ENCODE results near the gene ROR2. TPM values are rescaled to one million over a fixed set of nuclear protein-coding genes. Genes with fewer than 3 reads are reported as not detected.

ROR2 gene
- polyA plus RNA-seq, 3 donors = 14.1 to 17.3 (median 14.2) TPM

GRCh38 chr9:91903126-91903911 lies 46.7 kb downstream of the ROR2 start:
- DNase-seq (ENCODE audit: low read depth in 3 of 3, low spot score in 2 of 3) = no peak

GRCh38 chr9:91902475-91903125 lies 47.4 kb downstream of the ROR2 start:
- no peak for DNase-seq (ENCODE audit: low read depth in 3 of 3, low spot score in 2 of 3)

DNA sequence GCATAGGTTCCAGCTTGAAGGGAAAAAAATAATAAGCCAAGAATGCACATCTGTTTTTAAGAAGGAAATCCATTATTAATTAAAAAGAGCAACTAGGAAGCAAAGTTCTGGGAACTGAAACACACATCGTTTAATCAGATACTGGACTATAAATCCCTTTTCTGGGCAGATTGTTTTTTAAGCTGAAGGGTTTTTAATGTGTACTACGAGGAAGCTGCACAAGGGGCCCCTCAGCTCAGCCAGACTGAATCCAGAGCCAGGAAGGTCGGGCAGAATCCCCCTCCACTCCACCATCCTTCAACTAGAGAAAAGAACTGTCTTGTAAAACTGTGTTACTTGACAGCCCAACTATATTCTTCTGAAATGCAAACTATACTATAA lies 49.2 kb downstream of the ROR2 start:
- no peak for DNase-seq (ENCODE audit: low read depth in 3 of 3, low spot score in 2 of 3)

DNA sequence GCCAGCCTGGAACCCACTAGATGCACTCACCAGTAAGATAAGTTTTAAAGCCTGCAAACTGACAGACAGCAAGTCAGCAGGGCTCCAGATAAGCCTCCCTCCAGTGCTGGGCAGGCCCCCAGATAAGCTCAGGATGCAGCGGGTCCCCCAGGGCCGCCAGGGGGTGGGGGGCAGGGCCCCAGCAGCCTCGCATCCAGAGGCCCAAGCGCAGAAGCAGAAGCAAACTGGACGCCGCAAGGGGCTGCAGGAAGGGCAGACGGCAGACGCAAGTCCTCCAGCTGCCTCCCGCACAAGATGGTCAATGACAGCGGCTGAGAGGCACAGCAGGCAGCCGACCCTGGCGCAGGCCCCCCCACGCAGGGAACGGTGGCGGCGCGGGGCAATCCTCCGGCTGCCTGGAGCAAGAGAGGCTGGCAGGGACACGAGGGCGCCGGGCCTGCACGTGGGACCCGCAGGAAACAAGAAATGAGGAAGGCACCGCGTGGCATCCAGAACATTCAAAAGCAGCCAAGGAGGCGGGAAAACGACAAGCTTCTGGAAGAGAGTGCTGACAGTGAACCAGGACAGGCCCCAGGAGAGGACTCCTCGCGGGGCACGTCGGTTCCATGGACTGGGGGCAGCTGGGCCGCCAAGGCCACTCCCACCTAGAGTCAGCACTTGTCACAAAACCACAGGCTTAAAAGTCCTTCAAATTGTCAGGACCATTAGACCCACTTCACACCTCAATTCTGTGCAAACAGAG lies 49.8 kb downstream of the ROR2 start:
- DNase-seq (ENCODE audit: low read depth in 3 of 3, low spot score in 2 of 3) = no peak

DNA sequence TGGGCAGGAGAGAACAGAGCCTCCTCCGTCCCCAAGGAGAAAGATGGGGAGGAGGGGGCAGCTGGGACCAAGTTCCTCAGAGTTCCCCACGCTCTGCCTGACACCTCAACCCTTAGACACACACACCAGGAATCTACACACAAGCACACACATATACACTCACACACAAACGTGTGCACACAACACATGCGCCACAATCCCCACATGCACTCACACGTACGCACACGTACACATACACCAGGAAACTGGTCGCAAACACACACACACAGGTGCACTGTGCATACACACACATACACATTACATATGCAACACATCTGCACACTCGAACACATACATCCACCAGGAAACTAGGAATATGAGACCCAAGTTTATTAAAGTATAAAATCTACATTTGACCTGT lies 50.4 kb downstream of the ROR2 start:
- no peak for DNase-seq (ENCODE audit: low read depth in 3 of 3, low spot score in 2 of 3)

GRCh38 chr9:91899219-91899563 lies 50.8 kb downstream of the ROR2 start:
- DNase-seq (ENCODE audit: low read depth in 3 of 3, low spot score in 2 of 3) = no peak

DNA sequence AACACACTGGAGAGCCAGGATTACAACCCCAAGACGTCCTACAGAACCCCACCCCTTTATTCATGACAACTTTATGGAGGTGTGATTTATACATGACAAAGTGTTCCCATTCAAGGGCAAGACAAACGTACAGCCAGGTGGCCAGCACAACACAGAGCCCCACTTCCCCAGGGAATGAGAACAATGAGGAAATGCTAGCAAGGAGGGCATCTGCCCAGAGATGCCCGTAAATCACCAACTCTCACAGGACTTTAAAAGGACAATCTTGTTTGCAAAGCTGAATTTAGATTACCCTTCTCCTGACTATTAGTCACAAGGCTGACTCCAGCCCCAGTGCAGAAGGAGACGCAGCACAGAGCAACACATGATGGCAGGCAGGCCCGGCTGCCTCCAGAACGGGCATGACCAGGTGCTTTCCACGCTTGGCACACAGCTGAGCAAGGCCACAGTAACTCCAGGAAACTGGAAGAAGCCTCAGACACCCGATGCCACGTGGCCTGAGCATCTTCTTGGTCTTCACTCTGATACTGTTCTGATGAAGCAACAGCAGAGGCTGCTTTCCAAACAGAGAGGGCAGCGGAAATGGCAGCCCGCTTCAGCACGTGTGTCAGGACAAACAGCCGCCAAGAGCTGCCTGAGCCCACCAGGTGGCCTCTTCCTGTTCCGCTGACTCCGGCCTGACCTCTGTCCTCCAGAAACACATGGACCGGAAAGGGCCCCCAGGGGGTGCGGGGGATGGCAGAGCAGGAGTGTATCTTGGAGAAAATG lies 51.4 kb downstream of the ROR2 start:
- DNase-seq (ENCODE audit: low read depth in 3 of 3, low spot score in 2 of 3) = no peak

- no peak for DNase-seq (ENCODE audit: low read depth in 3 of 3, low spot score in 2 of 3)
Measured at GRCh38 chr9:91897201-91897600, 52.8 kb downstream of the ROR2 start.

DNA sequence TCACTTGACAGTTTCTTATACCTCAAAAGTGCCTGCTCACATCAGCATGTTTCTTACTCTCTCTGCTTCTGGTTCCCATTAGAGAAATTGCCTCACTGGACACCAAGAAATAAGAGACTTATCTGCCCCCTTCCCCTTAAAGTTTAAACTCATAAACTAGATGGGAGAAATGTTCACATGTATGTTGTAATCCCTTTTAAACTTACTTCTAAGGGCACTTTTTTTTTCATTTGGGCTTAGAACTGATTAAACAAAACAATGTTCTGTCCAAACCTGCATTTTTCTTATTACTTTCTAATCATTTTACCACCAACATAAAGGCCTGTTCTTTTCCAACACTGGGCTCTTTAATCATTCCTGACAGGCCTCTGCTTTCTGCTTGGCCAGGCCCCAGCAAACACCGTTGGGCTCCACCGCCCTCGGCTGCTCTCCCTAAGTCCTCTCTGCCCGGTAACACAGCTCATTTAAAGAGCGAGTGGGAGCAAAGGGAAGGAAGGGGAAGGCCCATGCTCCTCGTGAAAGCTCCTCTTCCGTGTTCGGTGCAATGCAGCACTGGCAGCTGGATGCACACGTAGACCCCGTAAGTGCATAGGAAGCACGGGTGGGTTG lies 53.4 kb downstream of the ROR2 start:
- peak in 1 of 3 donors; percentile 81 for DNase-seq (ENCODE audit: low read depth in 3 of 3, low spot score in 2 of 3)

- no peak for DNase-seq (ENCODE audit: low read depth in 3 of 3, low spot score in 2 of 3)
Measured at GRCh38 chr9:91896097-91896496, 53.9 kb downstream of the ROR2 start.

DNA sequence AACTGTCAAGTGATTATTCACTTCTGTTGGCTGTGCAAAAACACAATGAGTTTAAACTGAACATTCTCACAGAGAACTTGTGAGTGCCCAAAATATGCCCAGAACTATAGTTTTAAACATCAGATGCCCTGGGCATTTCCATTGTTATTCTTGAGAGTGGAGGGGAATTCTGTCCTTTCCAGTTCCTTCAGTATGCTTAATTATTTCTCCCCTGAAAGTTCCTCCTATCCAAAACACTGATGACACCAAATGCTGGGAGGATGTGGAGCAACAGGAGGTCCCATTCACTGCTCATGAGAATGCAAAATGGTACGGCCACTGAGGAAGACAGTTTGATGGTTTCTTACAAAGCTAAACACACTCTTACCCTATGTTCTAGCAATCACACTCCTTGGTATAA lies 55.5 kb downstream of the ROR2 start:
- DNase-seq (ENCODE audit: low read depth in 3 of 3, low spot score in 2 of 3) = no peak

- no peak for DNase-seq (ENCODE audit: low read depth in 3 of 3, low spot score in 2 of 3)
Measured at GRCh38 chr9:91894023-91894422, 56.0 kb downstream of the ROR2 start.

GRCh38 chr9:91891915-91892314 lies 58.1 kb downstream of the ROR2 start:
- DNase-seq (ENCODE audit: low read depth in 3 of 3, low spot score in 2 of 3) = no peak

DNA sequence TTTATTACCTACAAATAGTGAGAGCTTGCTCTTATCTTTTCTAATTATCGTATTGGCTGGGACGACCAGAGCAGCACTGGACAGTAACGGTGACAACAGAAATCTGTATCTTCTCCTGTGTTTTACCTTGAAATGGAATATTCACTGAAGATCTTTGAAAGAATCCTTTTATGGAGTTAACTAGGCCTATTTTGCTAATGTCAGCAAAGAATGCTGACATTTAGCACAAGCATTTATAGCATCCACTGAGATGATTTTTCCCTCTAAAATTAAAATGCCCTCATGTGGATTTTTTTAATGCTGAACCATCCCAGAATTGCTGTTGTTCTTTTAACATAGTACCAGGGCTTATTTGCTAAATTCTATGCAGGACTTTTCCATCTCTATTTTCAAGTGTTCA lies 59.4 kb downstream of the ROR2 start:
- DNase-seq (ENCODE audit: low read depth in 3 of 3, low spot score in 2 of 3) = no peak

- DNase-seq (ENCODE audit: low read depth in 3 of 3, low spot score in 2 of 3) = no peak
Measured at GRCh38 chr9:91889161-91889911, 60.7 kb downstream of the ROR2 start.

GRCh38 chr9:91886414-91887076 lies 63.5 kb downstream of the ROR2 start:
- no peak for DNase-seq (ENCODE audit: low read depth in 3 of 3, low spot score in 2 of 3)

DNA sequence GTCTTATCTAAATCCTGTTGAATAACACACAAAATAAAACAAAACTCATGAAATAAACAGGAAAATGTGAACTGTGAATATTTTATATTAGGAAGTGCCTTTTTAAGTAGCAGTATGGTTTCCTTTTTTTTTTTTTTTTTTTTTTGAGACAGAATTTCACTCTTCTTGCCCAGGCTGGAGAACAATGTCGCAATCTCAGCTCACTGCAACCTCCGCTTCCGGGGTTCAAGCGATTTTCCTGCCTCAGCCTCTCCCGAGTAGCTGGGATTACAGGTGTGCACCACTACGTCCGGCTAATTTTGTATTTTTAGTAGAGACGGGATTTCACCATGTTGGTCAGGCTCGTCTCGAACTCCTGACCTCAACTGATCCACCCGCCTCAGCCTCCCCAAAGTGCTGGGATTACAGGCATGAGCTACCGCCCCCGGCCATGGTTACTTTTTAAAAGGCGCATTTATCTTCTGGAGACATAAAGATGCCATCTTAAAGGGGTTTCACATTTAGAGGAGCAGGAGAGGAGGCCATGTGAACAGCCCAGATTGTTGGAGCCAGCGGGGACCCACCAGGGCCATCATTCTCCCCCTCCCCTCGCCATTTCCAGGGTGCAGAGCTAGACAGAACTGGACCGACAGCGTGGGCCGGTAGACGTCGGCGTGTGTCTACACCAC lies 64.1 kb downstream of the ROR2 start:
- DNase-seq (ENCODE audit: low read depth in 3 of 3, low spot score in 2 of 3) = no peak

GRCh38 chr9:91884696-91885687 lies 65.0 kb downstream of the ROR2 start:
- DNase-seq (ENCODE audit: low read depth in 3 of 3, low spot score in 2 of 3) = no peak

Data from right renal cortex interstitium (tissue), 3 donors.